B cell (primary cell): Measurements from ENCODE around the gene FASTK. TPM values are rescaled to one million over a fixed set of nuclear protein-coding genes. Genes with fewer than 3 reads are reported as not detected.
A peak's percentile ranks its signal among the peaks of the same experiment; 100 is the strongest.

Source experiments
- ATAC-seq: fragments of 200-7000 bp; cut with Tn5 transposase; one replicate; pipeline ENCODE4 v1.10.0; 2021; ENCODE audit warnings: low read depth, mild to moderate bottlenecking, moderate number of reproducible peaks, moderate library complexity
- CTCF ChIA-PET: fragments of 350-600 bp; sonication (Branson Sonifier 250); formaldehyde crosslinking; loops from one replicate; lab custom pipeline; 2021; ENCODE audit warnings: antibody characterized with exemption, inconsistent platforms; lab: Charles Lee
- POLR2A ChIA-PET: fragments of 350-600 bp; sonication (Branson Sonifier 250); formaldehyde crosslinking; loops from one replicate; lab custom pipeline; 2021; ENCODE audit warnings: antibody characterized with exemption; lab: Charles Lee
- DNase-seq: peaks from one replicate; pipeline ENCODE4 v3.0.0; 2013
- H2AFZ ChIP-seq: 2 replicates; pipeline ENCODE4 v1.6.1; 2012; ENCODE audit warnings: mild to moderate bottlenecking, low read depth, low read length; ENCODE audit not compliant: insufficient read depth, poor library complexity, severe bottlenecking
- H3K27ac ChIP-seq, 2 donors: 1 replicate in 1 of 2; 2 replicates in 1 of 2; pipeline ENCODE4 v1.5.1; 2012 to 2013; ENCODE audit warnings: low read length in 2 of 2, mild to moderate bottlenecking in 2 of 2, moderate library complexity in 1 of 2
- H3K27me3 ChIP-seq, 4 experiments: fragments of 200-600 bp in 1 of 4; sonication (generic) in 1 of 4; replicated peaks in 1 of 4; 1 replicate in 2 of 4; 2 replicates in 2 of 4; pipeline versions ENCODE4 v1.6.1 to v1.7.0; 2013 to 2016; ENCODE audit warnings: low read length in 3 of 4, mild to moderate bottlenecking in 2 of 4, mixed read lengths in 1 of 4, moderate library complexity in 1 of 4; ENCODE audit not compliant: insufficient read depth in 4 of 4, control insufficient read depth in 3 of 4; ENCODE audit errors: control extremely low read depth in 1 of 4
- H3K36me3 ChIP-seq, 2 experiments: replicated peaks in 1 of 2; 1 replicate in 1 of 2; 2 replicates in 1 of 2; pipeline versions ENCODE4 v1.6.1 to v1.7.1; 2013; ENCODE audit warnings: low read length in 1 of 2; ENCODE audit not compliant: insufficient read depth in 2 of 2, control insufficient read depth in 1 of 2; ENCODE audit errors: control extremely low read depth in 1 of 2, extremely low read depth in 1 of 2
- H3K4me1 ChIP-seq, 2 donors: fragments of 200-600 bp in 1 of 2; sonication (generic) in 1 of 2; 1 replicate in 1 of 2; 2 replicates in 1 of 2; pipeline versions ENCODE4 v1.5.1 to v1.6.1; 2013 to 2017; ENCODE audit warnings: low read length in 2 of 2; ENCODE audit not compliant: control insufficient read depth in 2 of 2, insufficient read depth in 2 of 2
- H3K4me2 ChIP-seq: replicated peaks from 2 replicates; pipeline ENCODE3; 2012; ENCODE audit warnings: mild to moderate bottlenecking, low read depth, low read length; ENCODE audit not compliant: poor library complexity, severe bottlenecking
- H3K4me3 ChIP-seq, 5 experiments: fragments of 200-600 bp in 1 of 5; sonication (generic) in 1 of 5; 1 replicate in 3 of 5; 2 replicates in 2 of 5; pipeline versions ENCODE4 v1.5.1 to v1.7.0; 2011 to 2016; ENCODE audit warnings: low read length in 4 of 5, mild to moderate bottlenecking in 4 of 5, low read depth in 2 of 5, control low read depth in 1 of 5, moderate library complexity in 1 of 5; ENCODE audit not compliant: insufficient read depth in 1 of 5; ENCODE audit errors: control extremely low read depth in 1 of 5, extremely low read depth in 1 of 5
- H3K79me2 ChIP-seq: fragments of 200-600 bp; sonication (generic); one replicate; pipeline ENCODE4 v1.6.0; 2016; ENCODE audit warnings: low read length; ENCODE audit not compliant: control insufficient read depth, insufficient read depth
- H3K9ac ChIP-seq: fragments of 200-600 bp; sonication (generic); 2 replicates; pipeline ENCODE4 v1.6.1; 2017; ENCODE audit warnings: mild to moderate bottlenecking, low read length, moderate library complexity
- H3K9me3 ChIP-seq, 3 donors: one replicate each; pipeline versions ENCODE4 v1.6.1 to v1.7.1; 2013; ENCODE audit warnings: low read length in 2 of 3; ENCODE audit not compliant: control insufficient read depth in 2 of 3, insufficient read depth in 1 of 3; ENCODE audit errors: control extremely low read depth in 1 of 3
- H4K20me1 ChIP-seq: 2 replicates; pipeline ENCODE4 v1.6.0; 2012; ENCODE audit warnings: mild to moderate bottlenecking, low read length; ENCODE audit not compliant: insufficient read depth, control insufficient read depth, poor library complexity, severe bottlenecking
- H3K27ac Mint-ChIP-seq: one replicate; pipeline ENCODE4 v1.8.0; 2021; ENCODE audit warnings: mixed read lengths
- H3K27me3 Mint-ChIP-seq: one replicate; pipeline ENCODE4 v1.8.0; 2021; ENCODE audit warnings: mixed read lengths
- H3K4me1 Mint-ChIP-seq: one replicate; pipeline ENCODE4 v1.8.0; 2021; ENCODE audit warnings: mixed read lengths
- H3K4me3 Mint-ChIP-seq: one replicate; pipeline ENCODE4 v1.8.0; 2021; ENCODE audit warnings: mixed read lengths
- H3K9me3 Mint-ChIP-seq: one replicate; pipeline ENCODE4 v1.8.0; 2022; ENCODE audit warnings: mixed read lengths; ENCODE audit not compliant: insufficient read depth
- CTCF ChIP-seq: fragments of 200-600 bp; IDR thresholded peaks from one replicate; pipeline ENCODE4 v1.8.0; 2022; ENCODE audit warnings: antibody characterized with exemption, mild to moderate bottlenecking
- EZH2 ChIP-seq: IDR thresholded peaks from 2 replicates; pipeline ENCODE4 v1.6.1; 2012; ENCODE audit warnings: borderline replicate concordance, low read depth, mild to moderate bottlenecking, moderate library complexity, low read length; ENCODE audit not compliant: insufficient read depth, poor library complexity, severe bottlenecking
- WGBS: methylation state at CpG from one replicate; pipeline ENCODE4 v1.1.5; 2013; ENCODE audit warnings: missing lambda C conversion rate; ENCODE audit not compliant: insufficient coverage; 5-methylcytosine and 5-hydroxymethylcytosine counted together
- intact Hi-C: fragments of 100-400 bp; cut with micrococcal nuclease; formaldehyde crosslinking; loops from one replicate; pipeline ENCODE4 v1.10.0; 2022
- polyA plus RNA-seq: library from polyadenylated mRNA; depleted of rRNA; stranded (reverse); fragments of >200 nt; gene quantifications from 2 replicates; pipeline ENCODE4 v1.2.3, GENCODE V29; 2012
- total RNA-seq, 2 donors: library from RNA; stranded (reverse); fragments of 120-200 nt in 1 of 2; gene quantifications; 1 replicate in 1 of 2; 2 replicates in 1 of 2; pipeline versions ENCODE4 v1.2.3 to v1.2.4, GENCODE V29; 2013 to 2022

Gene FASTK
- total and polyA plus RNA-seq, 2 donors (not counting 1 experiment from before 2014, with no cell fraction given): 120 to 258 TPM

GRCh38 chr7:151046603-151047573 lies 33.7 kb downstream of the FASTK start:
- no peaks in the 10 kb centered on the region for H3K27me3 Mint-ChIP-seq
- H3K9me3 ChIP-seq: no peaks in the 10 kb centered on the region
- no peak overlapping the region for H3K4me3 Mint-ChIP-seq
- DNase-seq: no peak
- no peaks in the 10 kb centered on the region for H3K36me3 ChIP-seq
- peak overlapping the region; percentile 4 for H3K27ac Mint-ChIP-seq
- no peaks in the 10 kb centered on the region for H3K79me2 ChIP-seq
- no peak overlapping the region for H3K9ac ChIP-seq
- H3K4me1 Mint-ChIP-seq: peaks cover 2% of the 10 kb centered on the region
- H2AFZ ChIP-seq: no peak overlapping the region
- H3K4me1 ChIP-seq: no peaks in the 10 kb centered on the region
- ATAC-seq: no peak
- H3K9me3 Mint-ChIP-seq: no peaks in the 10 kb centered on the region
- ChIA-PET POLR2A (interaction anchor here (1.0 kb wide), 1 partner anchor 12 kb away, joined by 4 read pairs; no protein-coding TSS in a partner anchor), CTCF (no interaction called here)
- TF ChIP-seq EZH2 (no peak), CTCF (no peak)
- H3K4me2 ChIP-seq: no peak overlapping the region
- intact Hi-C loops: no loop called here
- H3K27me3 ChIP-seq: peaks cover 0 to 8% (median 2%) of the 10 kb centered on the region in 4 experiments
- no peak overlapping the region for H3K4me3 ChIP-seq
- no peaks in the 10 kb centered on the region for H4K20me1 ChIP-seq
- WGBS: 62% methylated on average over 11 of the region's 14 CpGs
- no peak overlapping the region for H3K27ac ChIP-seq

- Mint-ChIP-seq H3K27me3 (no peaks in the 10 kb centered on the region), H3K27ac (no peak overlapping the region), H3K9me3 (no peaks in the 10 kb centered on the region), H3K4me3 (no peak overlapping the region), H3K4me1 (no peaks in the 10 kb centered on the region)
- intact Hi-C loops: no loop called here
- ChIA-PET CTCF (no interaction called here), POLR2A (interaction anchor here (1.0 kb wide), 1 partner anchor 13 kb away, joined by 4 read pairs; no protein-coding TSS in a partner anchor)
- Histone ChIP-seq H3K79me2 (no peaks in the 10 kb centered on the region), H3K27me3 (peaks cover 0 to 3% (median 0%) of the 10 kb centered on the region in 4 experiments), H2AFZ (no peak overlapping the region), H3K9me3 (no peaks in the 10 kb centered on the region), H3K4me1 (no peaks in the 10 kb centered on the region), H3K36me3 (no peaks in the 10 kb centered on the region), H3K27ac (no peak overlapping the region), H3K4me3 (no peak overlapping the region), H4K20me1 (no peaks in the 10 kb centered on the region), H3K9ac (no peak overlapping the region), H3K4me2 (no peak overlapping the region)
- DNase-seq (no peak), ATAC-seq (no peak)
- WGBS: 93% methylated on average over 9 of the region's 9 CpGs
- TF ChIP-seq CTCF (no peak), EZH2 (no peak)
Observed at GRCh38 chr7:151045967-151046366, 34.6 kb downstream of the FASTK start.
